ENCODE data around the gene MARCHF9.

GRCh38 chr12:57717131-57717530, 37.8 kb upstream of the MARCHF9 start:
- TF ChIP-seq GATA3 (IDR thresholded peaks at IDR 0.05; ENCODE audit: low read depth, low read length) = no peak
- TF ChIP-seq GATA2 (IDR thresholded peaks at IDR 0.05; ENCODE audit: low read depth, low read length) = no peak
